WTC11 (cell line): ENCODE data around the gene DPYSL5. TPM values are rescaled to one million over a fixed set of nuclear protein-coding genes. Genes with fewer than 3 reads are reported as not detected.

Experiments
- ATAC-seq: fragments of 200-7000 bp; cut with Tn5 transposase; 2 replicates; pipeline ENCODE4 v1.10.0; 2021; ENCODE audit warnings: mild to moderate bottlenecking, moderate library complexity
- CTCF ChIA-PET: fragments of 300-600 bp; sonication (Branson Sonifier 250); formaldehyde crosslinking; loops from one replicate; lab custom pipeline; 2021; ENCODE audit warnings: antibody characterized with exemption; lab: Charles Lee
- POLR2A ChIA-PET: fragments of 350-600 bp; sonication (Branson Sonifier 250); formaldehyde crosslinking; loops from one replicate; lab custom pipeline; 2021; ENCODE audit warnings: antibody characterized with exemption; lab: Charles Lee
- DNase-seq: peaks from one replicate; pipeline ENCODE4 v3.0.0; 2021; ENCODE audit warnings: low spot score
- H3K27ac Mint-ChIP-seq: 2 replicates; pipeline ENCODE4 v1.8.0; 2021; ENCODE audit warnings: mixed read lengths
- H3K27me3 Mint-ChIP-seq: 2 replicates; pipeline ENCODE4 v1.8.0; 2021; ENCODE audit warnings: low read depth, mild to moderate bottlenecking, moderate library complexity, mixed read lengths
- H3K36me3 Mint-ChIP-seq: 2 replicates; pipeline ENCODE4 v1.8.0; 2021; ENCODE audit warnings: mixed read lengths
- H3K4me1 Mint-ChIP-seq: 2 replicates; pipeline ENCODE4 v1.8.0; 2022; ENCODE audit warnings: mixed read lengths
- H3K4me3 Mint-ChIP-seq: 2 replicates; pipeline ENCODE4 v1.8.0; 2021; ENCODE audit warnings: mild to moderate bottlenecking, moderate library complexity, mixed read lengths
- H3K9me3 Mint-ChIP-seq: 2 replicates; pipeline ENCODE4 v1.8.0; 2021; ENCODE audit warnings: mixed read lengths
- ATF1 ChIP-seq: sonication (generic); formaldehyde crosslinking; IDR thresholded peaks from 2 replicates; pipeline ENCODE4 v1.8.1; 2023; ENCODE audit warnings: mild to moderate bottlenecking, moderate library complexity, missing genetic modification reagents
- CREM ChIP-seq: sonication (generic); formaldehyde crosslinking; IDR thresholded peaks from 2 replicates; pipeline ENCODE4 v1.8.1; 2022; ENCODE audit warnings: mild to moderate bottlenecking, missing genetic modification reagents, moderate library complexity
- ETV6 ChIP-seq: sonication (generic); formaldehyde crosslinking; IDR thresholded peaks from 2 replicates; pipeline ENCODE4 v1.8.1; 2022; ENCODE audit warnings: mild to moderate bottlenecking, missing genetic modification reagents
- GRHL2 ChIP-seq: fragments of 250-450 bp; sonication (Bioruptor Pico); IDR thresholded peaks from 2 replicates; pipeline ENCODE4 v1.8.0; 2022; ENCODE audit warnings: mild to moderate bottlenecking, moderate library complexity; ENCODE audit not compliant: insufficient replicate concordance, severe bottlenecking
- HMGA2 ChIP-seq: fragments of 250-450 bp; sonication (Bioruptor Pico); IDR thresholded peaks from 2 replicates; pipeline ENCODE4 v1.4.0; 2021; ENCODE audit warnings: mild to moderate bottlenecking, moderate library complexity
- IRF2 ChIP-seq: sonication (generic); formaldehyde crosslinking; IDR thresholded peaks from 2 replicates; pipeline ENCODE4 v1.8.0; 2022; ENCODE audit warnings: low read depth, missing genetic modification reagents, borderline replicate concordance
- MLX ChIP-seq: sonication (generic); formaldehyde crosslinking; IDR thresholded peaks from 2 replicates; pipeline ENCODE4 v1.8.1; 2023; ENCODE audit warnings: mild to moderate bottlenecking, missing genetic modification reagents, moderate library complexity
- NFYB ChIP-seq: sonication (generic); formaldehyde crosslinking; conservative IDR thresholded peaks from 2 replicates; pipeline ENCODE4 v1.8.0; 2022; ENCODE audit warnings: low read depth, missing genetic modification reagents
- RELA ChIP-seq: sonication (generic); formaldehyde crosslinking; IDR thresholded peaks from 2 replicates; pipeline ENCODE4 v1.8.1; 2022; ENCODE audit warnings: missing genetic modification reagents, mild to moderate bottlenecking, borderline replicate concordance
- SP1 ChIP-seq: sonication (generic); formaldehyde crosslinking; conservative IDR thresholded peaks from 2 replicates; pipeline ENCODE4 v1.8.1; 2022; ENCODE audit warnings: missing genetic modification reagents
- ZNF138 ChIP-seq: sonication (generic); formaldehyde crosslinking; conservative IDR thresholded peaks from 2 replicates; pipeline ENCODE4 v1.8.1; 2022; ENCODE audit warnings: mild to moderate bottlenecking, moderate library complexity, missing genetic modification reagents
- ZNF219 ChIP-seq: sonication (generic); formaldehyde crosslinking; IDR thresholded peaks from 2 replicates; pipeline ENCODE4 v1.8.0; 2023; ENCODE audit warnings: missing genetic modification reagents, mild to moderate bottlenecking, borderline replicate concordance
- ZNF263 ChIP-seq: sonication (generic); formaldehyde crosslinking; IDR thresholded peaks from 2 replicates; pipeline ENCODE4 v1.8.1; 2022; ENCODE audit warnings: low read depth, mild to moderate bottlenecking, moderate library complexity, missing genetic modification reagents
- ZNF532 ChIP-seq: fragments of 250-450 bp; sonication (Bioruptor Pico); IDR thresholded peaks from 2 replicates; pipeline ENCODE4 v1.9.0; 2021; ENCODE audit warnings: mild to moderate bottlenecking, borderline replicate concordance
- total RNA-seq: library from RNA; stranded (reverse); gene quantifications from 3 replicates; pipeline ENCODE4 v1.2.3, GENCODE V29; 2021

DPYSL5 gene
- total RNA-seq, 1 experiment from 2014 or later = 12.1 TPM

GRCh38 chr2:26964446-26965130, 116.7 kb downstream of the DPYSL5 start (continued):
- TF ChIP-seq ZNF263 (no peak), ATF1 (CRISPR knock-in tag) (no peak), HMGA2 (no peak), CREM (CRISPR knock-in tag) (no peak), GRHL2 (no peak), ZNF138 (CRISPR knock-in tag) (no peak)
- TF ChIP-seq, all 79 proteins: peak for 0

- ChIA-PET POLR2A (no interaction called here), CTCF (interaction anchor here (1.1 to 16.3 kb wide), 6 partner anchors 25 to 122 kb away, joined by 3 to 596 read pairs (median 8); no protein-coding TSS in a partner anchor)
- ATAC-seq = no peak
- TF ChIP-seq ZNF219 (CRISPR knock-in tag) (no peak), IRF2 (CRISPR knock-in tag) (no peak)
- H3K36me3 Mint-ChIP-seq = no peaks in the 10 kb centered on the region
- H3K27me3 Mint-ChIP-seq = peaks cover 49% of the 10 kb centered on the region
- H3K4me3 Mint-ChIP-seq = no peak overlapping the region
- H3K27ac Mint-ChIP-seq = no peak overlapping the region
- H3K4me1 Mint-ChIP-seq = peaks cover 17% of the 10 kb centered on the region
- H3K9me3 Mint-ChIP-seq = no peaks in the 10 kb centered on the region
- no peak for DNase-seq
Measured at GRCh38 chr2:26968001-26968400, 120.1 kb downstream of the DPYSL5 start.

- ChIA-PET CTCF (interaction anchor here (0.7 to 16.3 kb wide), 10 partner anchors 8 to 123 kb away, joined by 3 to 596 read pairs (median 5); no protein-coding TSS in a partner anchor), POLR2A (interaction anchor here (0.6 kb wide), 1 partner anchor 1313 kb away, joined by 5 read pairs; no protein-coding TSS in a partner anchor)
- Mint-ChIP-seq H3K4me1 (peaks cover 18% of the 10 kb centered on the region), H3K9me3 (no peaks in the 10 kb centered on the region), H3K27me3 (peaks cover 49% of the 10 kb centered on the region)
- no peak for ATAC-seq
- no peak for DNase-seq
- TF ChIP-seq SP1 (CRISPR knock-in tag) = no peak
- no peak for TF ChIP-seq MLX (CRISPR knock-in tag)
- no peak for TF ChIP-seq ETV6 (CRISPR knock-in tag)
- TF ChIP-seq RELA (CRISPR knock-in tag) = no peak
- TF ChIP-seq ZNF532 (CRISPR knock-in tag) = no peak
- no peak for TF ChIP-seq NFYB (CRISPR knock-in tag)
- TF ChIP-seq, all 79 proteins: peak for 0
- Mint-ChIP-seq H3K36me3 (no peaks in the 10 kb centered on the region), H3K4me3 (peak overlapping the region; percentile 64), H3K27ac (no peak overlapping the region)
Measured at GRCh38 chr2:26969077-26969844, 121.3 kb downstream of the DPYSL5 start.
